Activated T-cell treated with anti-CD3 and anti-CD28 coated beads for 48 hours (primary cell): Measurements from ENCODE around the gene TPD52L2.

Source experiments
- DNase-seq: peaks from one replicate; pipeline ENCODE4 v3.0.0-alpha.2; 2020; ENCODE audit warnings: low read depth

Gene TPD52L2

DNA sequence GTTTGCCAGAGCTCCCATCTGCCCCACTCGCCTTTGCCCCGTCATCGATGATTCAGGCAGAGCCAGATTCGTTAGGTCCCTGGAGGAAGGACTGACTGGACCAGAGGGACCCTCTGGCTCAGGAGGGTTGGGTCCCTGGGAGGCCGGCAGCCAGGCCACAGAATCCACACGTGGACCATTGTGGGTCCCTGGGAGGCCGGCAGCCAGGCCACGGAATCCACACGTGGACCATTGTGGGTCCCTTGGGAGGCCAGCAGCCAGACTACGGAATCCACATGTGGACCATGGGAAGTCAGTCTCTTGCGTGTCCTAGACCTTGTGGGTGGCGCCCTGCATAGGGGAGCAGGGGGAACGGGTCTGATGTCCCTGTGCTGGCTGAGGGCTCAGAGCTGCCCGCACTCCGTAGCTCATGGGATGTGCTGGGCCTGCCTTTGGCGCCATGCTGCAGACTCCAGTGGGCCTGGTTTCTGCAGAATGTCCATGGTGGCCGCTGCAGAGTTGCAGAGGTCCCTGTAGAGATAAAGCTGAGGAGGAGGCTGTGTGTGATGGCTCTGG lies 67.6 kb downstream of the TPD52L2 start:
- DNase-seq, result no peak

DNA sequence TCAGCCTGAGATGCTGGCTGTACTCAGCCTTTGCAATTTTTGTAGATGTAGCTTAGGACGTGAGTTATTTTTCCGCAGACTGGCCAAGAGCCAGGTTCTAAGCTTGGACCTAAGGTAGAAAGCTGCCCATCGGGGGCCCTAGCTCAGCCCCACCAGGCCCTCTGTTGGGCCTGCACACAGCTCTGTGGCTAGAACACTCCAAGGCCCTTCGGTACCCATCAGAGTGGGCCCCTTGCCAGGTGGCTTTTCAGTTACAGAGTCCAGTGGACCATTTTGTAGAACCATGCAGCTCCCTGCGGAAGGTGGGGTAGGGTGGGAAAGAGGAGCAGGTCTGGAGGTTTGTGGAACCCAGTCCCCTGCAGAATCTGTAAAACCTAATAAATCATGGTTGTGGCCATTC lies 68.6 kb downstream of the TPD52L2 start:
- DNase-seq, result no peak

DNA sequence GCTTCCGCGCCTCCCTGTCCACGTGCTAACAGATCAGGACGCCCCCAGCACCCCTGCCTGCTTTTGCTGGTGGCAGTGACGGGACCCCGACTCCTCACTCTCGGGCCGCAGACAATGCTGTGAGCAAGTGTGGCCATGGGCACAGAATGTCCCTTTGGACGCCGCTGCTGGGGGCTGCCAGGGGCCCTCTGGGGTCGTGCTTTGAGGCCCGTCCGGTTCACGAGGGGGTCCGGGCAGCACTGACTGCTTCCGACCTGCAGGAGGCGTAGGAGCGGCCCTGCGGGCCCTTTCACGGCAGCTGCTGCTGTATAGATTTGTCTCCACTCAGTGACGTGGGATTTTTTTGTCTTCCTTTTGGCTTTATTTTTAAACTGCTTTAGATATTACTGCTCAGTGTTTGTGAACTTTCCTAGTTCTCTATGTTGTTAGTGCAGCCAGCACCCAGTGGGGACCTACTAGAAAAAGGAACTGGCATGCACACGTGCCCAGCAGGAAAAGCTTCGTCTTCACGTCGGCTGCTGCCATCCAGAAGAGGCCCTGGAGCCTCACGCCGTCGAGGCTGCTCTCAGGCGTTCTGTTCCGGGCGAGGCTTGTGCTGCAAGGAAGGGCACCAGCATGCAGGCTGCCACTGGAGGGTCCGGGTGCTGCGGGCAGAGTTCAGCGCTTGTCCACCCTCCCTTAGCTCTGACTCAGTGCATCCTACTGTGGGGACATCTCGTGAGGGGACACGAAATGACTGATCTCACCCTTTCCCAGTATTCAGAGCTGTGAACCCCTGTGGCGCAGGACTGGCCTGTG lies 69.4 kb downstream of the TPD52L2 start:
- no peak for DNase-seq

DNA sequence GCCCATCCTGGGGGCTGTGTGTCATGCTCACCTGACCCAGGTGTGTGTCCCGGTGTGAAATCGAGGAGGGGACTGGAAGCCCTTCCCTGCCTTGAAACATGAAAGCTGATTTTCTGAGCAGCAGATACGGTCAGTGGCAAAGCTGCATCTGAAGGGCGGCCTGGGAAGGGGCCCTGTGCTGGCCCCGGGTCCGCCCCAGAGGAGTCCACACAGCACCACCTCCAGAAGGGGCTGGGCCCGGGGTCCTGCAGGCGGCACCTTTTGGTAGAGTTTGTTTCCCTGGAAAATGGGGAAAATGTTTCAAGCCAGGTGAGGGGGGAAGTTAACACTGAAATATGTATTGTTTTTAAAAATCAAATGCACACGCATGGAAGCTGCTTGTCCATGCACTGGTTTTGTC lies 70.4 kb downstream of the TPD52L2 start:
- DNase-seq, result no peak

DNA sequence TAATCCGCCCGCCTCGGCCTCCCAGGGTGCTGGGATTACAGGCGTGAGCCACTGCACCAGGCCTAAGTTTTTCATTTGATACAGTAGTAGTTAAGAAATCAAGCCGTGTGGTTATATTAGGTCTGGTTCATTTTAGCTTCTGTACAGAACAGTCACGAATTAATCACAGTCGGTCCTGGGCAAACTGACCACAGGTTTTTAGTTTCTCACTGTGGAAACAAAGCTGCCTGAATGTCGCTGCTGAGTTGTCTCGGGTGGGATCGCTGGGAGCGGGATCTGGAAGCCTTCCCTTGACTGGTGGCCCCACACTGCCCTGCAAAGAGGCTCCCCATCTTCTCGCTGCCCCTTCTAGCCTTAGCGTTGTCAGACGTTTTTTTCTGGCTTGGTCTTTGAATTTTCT lies 72.5 kb downstream of the TPD52L2 start:
- DNase-seq, result no peak

DNA sequence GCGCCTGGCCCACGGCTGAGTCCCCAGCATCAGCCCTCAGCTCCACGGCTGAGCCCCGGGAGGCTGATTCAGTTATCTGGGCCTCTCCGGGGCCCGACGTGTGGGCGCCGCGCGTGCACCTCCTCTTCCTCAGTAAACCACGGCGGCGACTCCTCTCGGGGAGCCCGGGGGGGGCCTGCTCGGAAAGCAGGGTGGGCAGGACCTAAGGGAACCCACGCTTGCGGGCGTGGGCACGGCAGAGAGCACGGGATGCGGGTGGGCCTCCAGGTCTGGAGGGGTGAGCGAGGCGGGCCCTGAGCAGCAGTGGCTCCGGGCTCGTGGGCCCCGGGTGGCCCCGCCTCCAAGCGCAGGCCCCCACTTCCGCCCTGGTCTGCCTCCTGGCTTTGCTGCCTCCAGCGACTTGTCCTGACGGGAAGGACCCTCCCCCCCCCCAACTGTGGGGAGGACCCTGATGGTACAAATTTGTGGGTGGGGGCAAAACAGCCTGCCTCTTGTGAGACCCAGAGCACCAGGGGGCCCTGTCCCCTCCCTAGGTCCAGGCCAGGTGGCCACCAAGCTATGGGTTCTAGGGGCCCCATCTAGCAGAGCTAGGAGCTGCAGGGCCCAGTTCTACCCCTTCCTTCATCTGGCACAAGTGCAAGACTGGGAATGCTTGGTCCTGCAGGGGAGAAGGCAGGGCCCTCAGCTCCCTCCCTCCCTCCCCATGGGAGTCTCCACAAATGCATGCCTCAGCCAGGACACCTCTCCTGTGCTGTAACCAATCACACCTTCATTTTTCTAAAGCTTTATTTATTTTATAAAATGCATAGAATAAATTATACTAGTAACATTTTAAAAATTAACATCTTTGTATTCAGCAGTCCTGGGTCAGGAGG lies 74.2 kb downstream of the TPD52L2 start:
- DNase-seq, result no peak

DNA sequence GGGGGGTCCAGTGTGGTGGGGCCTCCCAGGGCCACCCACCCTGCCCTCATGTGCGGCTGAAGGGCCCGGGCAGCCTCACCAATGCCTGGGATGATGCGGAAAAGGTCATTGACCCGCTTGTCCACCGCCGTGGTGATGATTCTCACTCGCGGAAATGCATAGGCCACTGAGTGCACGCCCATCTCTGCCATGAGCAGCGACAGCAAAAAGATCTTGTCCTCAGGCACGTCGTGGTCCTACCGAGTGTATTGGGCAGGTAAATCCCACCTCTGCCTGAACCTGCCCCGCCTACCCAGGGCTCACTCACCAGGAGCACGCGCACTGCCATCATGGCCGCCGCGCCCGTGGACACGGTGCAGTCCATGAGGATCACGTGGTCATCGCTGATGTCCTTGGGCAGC lies 75.0 kb downstream of the TPD52L2 start:
- DNase-seq, result no peak

DNA sequence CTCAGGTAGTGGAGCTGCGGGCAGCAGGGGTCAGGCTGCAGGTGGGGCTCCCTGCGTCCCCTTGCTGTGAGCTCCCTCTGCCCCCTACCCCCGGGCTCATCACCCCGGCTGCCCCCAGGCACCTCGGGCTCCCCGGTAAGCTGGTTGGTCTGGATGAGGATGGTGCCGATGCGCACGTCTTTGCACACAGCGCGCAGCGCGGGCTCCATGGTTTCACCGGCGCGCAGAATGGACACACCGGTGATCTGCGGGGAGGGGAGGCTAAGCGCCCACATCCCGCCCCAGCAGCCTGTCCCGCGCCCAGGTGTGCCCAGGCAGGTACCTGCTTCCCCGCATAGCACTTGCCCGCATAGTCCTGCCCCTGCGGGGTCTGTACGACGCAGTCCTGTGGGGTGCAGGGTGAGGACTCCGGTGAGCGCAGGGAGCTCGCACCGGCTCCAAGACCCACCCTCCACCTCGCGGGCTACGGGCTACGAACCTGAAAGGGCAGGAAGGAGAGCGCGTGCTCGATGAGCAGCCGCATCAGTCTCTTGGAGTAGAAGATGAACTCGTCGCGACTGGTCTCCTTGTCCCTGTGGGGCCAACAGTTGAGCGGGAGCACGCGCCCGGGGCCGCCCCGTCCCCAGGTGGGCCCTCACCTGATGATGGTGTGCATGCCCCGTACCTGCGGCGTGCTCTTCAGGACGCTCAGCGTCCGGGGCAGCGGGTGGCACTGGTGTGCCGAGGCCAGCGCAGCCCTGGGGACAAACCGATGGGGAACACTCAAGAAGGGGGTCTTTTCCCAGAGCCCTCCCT lies 75.6 kb downstream of the TPD52L2 start:
- DNase-seq, result no peak
